Stimulated activated CD8-positive, alpha-beta memory T cell treated with anti-CD3 and anti-CD28 coated beads, Interleukin-7, amount 100 ng/mL, for 48 hours (primary cell): Measurements from ENCODE around the gene BNIP2.
"Not testable (repeated sequence)": the region's sequence is repeated elsewhere in the genome, so short reads cannot be mapped to it uniquely, and the experiment has no call there.

ENCODE experiments used
- DNase-seq, 2 donors: peaks; one replicate each; pipeline ENCODE4 v3.0.0-alpha.2; 2020; ENCODE audit warnings: low read depth in 1 of 2; ENCODE audit errors: extremely low read depth in 1 of 2

The BNIP2 gene

GRCh38 chr15:59689626-59690236, 611 bp upstream of the BNIP2 start:
- peak; percentile 20 to 57 for DNase-seq

- no peak for DNase-seq
Measured at GRCh38 chr15:59688423-59688781, 718 bp downstream of the BNIP2 start.

DNA sequence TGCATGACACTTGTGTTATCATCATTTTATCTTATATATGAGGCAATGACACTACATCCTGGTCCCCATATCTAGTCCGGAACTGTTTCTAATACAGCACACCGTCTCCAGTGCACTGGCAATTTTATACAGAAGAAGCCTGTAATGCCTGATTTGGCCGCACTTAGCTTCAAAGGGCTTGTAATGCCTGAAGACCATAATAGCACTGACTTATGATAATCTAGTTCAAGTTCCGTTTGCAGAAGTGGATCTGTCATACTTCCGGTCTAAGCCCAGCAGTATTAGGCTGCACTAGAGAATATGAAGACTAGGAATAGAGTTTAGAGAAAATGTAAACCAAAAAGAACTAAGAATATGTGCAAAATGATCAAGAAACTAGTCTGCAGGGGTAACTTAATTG, 1.3 kb downstream of the BNIP2 start:
- DNase-seq, result no peak

GRCh38 chr15:59686389-59686788, 2.7 kb downstream of the BNIP2 start:
- DNase-seq, result no peak

DNA sequence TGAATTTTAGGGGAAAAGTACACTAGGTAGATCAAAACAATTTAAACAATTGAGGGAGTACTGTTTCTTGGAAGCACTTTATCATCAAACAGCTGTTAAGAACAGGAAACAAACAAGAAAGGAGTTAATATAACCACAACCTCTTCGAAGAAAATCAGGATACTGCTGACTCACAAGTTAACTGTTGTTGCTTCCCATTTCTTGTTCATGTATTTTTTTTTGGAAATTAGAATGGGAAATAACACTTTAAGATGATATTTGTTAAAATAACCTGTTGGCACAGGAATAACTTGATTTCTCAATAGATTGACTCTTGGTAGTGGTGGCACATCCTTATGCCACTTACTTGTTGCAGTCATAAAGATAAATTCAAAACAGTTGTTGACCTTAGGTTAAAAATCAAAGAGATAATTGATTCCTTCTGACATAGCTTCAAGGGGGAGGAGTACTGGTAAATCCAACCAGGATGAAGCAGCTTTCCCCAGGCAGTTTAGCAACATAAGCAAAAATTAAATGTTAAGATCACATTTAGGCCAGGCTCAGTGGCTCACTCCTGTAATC, 3.3 kb downstream of the BNIP2 start:
- no peak for DNase-seq

DNA sequence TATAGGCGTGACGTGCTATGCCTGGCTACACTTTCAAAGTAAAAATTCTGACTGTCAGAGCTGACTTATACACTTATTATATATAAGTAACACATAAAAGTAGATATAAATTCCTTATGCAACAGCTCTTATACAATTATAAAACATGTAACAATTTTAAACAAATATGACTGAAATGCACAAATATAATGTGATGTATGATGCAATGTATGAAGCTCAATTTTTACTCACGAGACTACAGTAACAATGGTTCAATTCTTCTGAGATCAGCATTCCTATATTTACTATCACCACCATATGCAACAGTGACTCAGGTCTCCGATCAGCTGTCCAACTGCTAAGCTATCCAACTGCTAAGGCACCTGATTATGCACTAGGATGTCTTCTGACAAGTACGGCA, 8.2 kb downstream of the BNIP2 start:
- DNase-seq, result no peak

DNA sequence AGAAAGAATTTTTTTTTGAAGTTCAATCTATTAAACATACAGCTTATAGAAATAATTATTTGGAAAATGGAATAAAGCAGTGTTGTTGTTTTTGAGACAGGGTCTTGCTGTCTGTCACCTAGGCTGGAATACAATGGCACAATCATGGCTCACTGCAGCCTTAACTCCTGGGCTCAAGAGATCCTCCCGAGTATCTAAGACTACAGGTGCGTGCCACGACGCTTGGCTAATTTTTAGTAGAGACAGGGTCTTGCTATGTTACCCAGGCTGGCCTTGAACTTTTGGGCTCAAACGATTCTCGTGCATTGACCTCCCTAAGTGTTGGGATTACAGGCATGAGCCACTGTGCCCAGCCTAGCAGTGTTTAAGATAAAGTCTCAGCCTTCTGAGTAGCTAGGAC, 8.8 kb downstream of the BNIP2 start:
- no peak for DNase-seq

- DNase-seq, result no peak
Measured at GRCh38 chr15:59678620-59679019, 10.5 kb downstream of the BNIP2 start.

- no peak for DNase-seq
Measured at GRCh38 chr15:59678172-59678571, 10.9 kb downstream of the BNIP2 start.

- no peak for DNase-seq
Measured at GRCh38 chr15:59676565-59676964, 12.6 kb downstream of the BNIP2 start.

GRCh38 chr15:59674361-59674877, 14.7 kb downstream of the BNIP2 start:
- no peak for DNase-seq

GRCh38 chr15:59668556-59668955, 20.6 kb downstream of the BNIP2 start:
- no peak for DNase-seq

DNA sequence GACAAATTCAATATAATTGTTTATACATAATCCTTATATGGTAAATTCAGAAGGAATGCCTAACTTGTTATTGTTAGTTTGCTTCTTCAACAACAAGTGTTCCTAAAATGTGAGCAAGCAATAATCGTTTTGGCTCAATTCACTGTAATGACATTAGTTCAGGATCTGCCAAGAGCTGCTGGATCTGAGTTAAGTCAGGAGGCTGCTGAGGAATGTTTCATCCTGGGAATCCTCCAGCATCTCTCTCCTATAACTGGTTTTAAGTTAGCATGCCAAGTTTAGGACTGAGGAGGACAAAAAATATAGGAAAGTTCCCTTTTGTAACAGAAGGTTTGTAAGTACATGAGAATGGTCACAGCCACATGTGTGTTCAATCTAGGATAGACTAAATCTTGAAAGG, 26.9 kb downstream of the BNIP2 start:
- DNase-seq, result no peak

- no peak for DNase-seq
Measured at GRCh38 chr15:59659366-59659765, 29.8 kb downstream of the BNIP2 start.

DNA sequence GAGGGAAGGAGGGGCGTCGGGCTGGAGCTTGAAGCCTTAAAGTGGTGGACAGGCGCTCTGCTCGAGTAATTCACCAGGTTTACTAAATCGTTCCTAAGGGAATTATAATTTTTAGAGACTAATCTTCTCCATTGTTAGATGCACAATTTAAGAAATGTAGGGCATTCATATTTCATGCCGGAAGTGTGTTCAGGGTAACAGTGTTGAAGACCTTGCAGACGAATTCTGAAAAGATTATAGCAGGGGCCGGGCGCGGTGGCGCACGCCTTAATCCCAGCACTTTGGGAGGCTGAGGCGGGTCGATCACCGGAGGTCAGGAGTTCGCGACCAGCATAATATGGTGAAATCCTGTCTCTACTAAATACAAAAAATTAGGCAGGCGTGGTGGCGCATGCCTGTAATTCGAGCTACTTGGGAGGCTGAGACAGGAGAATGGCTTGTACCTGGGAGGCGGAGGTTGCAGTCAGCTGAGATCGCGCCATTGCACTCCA, 31.4 kb downstream of the BNIP2 start:
- DNase-seq, result no peak

DNA sequence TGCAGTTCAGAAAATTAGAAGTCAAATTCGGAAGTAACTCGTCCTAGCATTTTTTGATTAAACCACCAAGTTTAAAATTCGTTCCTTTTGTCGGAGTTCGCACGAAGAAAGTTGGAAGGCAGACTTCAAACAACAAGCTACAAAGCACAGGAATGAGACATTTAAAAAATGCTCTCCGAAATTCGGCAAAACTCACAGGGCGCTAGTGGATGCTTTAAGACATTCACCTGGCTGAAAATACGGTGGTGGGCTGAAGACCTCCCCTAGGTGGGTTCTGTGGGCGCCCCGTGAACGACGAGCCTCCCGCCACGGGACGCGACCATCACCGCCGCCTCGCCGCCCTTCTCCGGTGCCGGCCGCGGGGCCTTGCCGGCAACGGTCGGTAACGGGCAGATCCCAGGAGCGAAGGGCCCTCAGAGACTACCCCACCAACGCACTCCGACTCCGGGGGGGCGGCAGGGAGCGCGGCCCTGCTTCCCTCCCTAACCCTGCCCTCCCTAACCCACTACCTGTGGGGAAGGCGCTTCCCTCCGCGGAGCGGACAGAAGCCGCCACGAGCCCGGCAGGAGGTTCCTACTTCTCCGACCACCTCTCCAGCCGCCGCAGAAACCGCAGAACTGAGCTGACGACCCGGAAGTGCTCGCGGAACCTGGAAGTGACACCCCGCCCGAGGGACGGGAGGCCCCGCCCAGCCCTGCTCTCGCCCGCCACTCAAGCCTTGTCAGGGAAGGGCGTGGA, 32.1 kb downstream of the BNIP2 start, which contains the start of gene GTF2A2:
TSS of gene GTF2A2 (minus strand) at position 619 of the 738 bp plus-strand sequence. CDS start 5,238 bp downstream, outside the sequence.
- peak; percentile 92 to 94 for DNase-seq

DNA sequence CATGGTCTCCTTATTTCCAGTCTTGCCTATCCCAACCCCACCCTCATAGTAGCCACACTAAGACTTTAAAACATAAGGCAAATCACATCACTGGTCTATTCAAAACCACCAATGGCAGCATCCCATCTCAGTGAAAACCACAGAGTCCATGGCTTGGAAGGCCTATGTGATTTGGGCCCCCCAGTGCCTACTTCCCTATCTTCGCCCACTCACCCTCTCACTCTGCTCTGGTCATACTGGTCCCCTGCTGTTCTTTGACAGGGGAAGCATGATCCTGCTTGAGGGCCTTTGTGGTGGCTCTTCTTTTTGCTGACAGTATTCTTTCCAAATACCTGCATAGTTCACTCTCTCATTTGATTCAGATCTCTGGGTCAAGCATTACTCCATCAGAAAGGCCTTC, 35.1 kb downstream of the BNIP2 start:
- DNase-seq, result no peak

- no peak for DNase-seq
Measured at GRCh38 chr15:59649603-59650002, 39.5 kb downstream of the BNIP2 start.

DNA sequence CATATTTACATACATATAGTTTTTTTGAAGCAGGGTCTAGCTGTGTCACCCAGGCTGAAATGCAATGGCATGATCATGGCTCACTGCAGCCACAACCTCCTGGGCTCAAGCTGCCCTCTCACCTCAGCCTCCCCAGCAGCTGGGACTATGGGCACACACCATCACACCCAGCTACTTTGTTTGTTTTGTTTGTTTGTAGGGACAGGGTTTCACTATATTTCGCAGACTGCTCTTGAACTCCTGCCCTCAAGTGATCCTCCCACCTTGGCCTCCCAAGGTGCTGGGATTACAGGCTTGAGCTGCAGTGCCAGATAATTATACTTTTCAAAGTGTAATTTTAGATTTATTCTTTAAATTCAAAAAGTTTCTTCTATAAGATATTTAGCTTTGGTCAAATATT, 42.0 kb downstream of the BNIP2 start:
- DNase-seq, result no peak

DNA sequence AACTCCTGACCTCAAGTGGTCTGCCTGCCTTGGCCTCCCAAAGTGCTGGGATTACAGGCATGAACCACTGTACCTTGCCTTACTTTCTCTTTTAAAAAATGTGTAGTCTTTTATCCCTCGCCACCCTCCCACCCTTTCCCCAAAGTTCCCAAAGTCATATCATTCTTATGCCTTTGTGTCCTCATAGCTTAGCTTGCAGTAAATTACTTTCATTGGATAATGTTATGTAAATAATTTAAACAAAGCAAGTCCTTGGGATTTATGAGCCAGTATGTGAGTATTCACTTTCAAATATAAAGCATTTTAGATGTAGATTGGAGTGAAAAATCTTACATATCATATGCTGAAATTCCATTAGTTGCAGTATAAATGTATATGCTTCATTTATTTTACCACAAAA, 42.8 kb downstream of the BNIP2 start:
- no peak for DNase-seq

GRCh38 chr15:59645812-59646211, 43.3 kb downstream of the BNIP2 start:
- not testable (repeated sequence) for DNase-seq

GRCh38 chr15:59644756-59645155, 44.4 kb downstream of the BNIP2 start:
- DNase-seq, result no peak
